ENCODE measurements around the gene AFF3. TPM values are rescaled to one million over a fixed set of nuclear protein-coding genes. Genes with fewer than 3 reads are reported as not detected.

The AFF3 gene
- total RNA-seq, 1 experiment from 2014 or later = 0.22 TPM

DNA sequence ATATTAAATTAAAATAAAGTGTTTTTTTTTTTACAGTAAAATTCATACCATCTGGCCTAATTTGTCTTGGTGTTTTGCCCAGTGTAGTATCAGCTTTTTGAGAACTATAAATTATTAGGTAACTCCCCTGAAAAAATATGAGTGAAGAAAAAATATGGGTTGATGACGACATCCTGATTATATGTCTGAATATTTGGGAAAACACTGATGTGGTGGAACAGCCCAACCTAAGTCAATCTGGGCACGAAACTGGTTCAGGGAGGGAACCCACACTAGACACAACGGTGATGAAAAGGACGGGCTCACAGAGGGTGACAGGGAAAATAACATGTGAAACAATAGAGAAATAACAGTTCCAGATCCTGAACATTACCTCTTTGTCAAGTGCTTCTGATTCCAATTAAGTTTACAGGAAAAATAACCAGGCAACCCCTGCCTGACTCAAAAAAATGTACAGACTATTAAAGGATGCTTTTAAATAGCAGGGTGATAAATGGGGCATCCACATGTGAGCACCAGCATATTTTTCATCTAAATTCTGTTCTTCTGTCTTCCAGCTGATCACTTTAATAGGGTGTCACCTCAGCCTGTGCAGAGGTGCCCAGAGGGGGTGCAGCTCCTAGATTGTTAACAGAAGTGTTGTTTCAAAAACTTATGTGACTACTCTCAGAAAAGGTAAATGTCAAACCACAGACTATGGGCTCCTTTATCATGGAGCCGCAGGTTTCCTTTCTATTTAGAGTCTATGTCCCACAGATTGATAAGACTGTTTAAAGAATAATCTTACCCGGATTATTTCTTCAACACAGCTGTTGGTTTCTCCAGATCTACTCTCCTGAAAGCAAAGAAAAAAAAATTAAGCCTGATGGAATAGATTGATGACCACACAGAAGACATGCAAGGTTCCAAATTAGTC lies 305.4 kb downstream of the AFF3 start:
- peaks cover 14% of the 10 kb centered on the region; the same call in 1 of the 2 replicates for H3K27me3 Mint-ChIP-seq (ENCODE audit: low read depth)
- H3K27ac Mint-ChIP-seq = no peak overlapping the region
- Histone ChIP-seq H3T11ph (ENCODE audit: low read length) (no peak overlapping the region), H2BK5ac (ENCODE audit: insufficient read length, low read length) (no peak overlapping the region), H3K23me2 (ENCODE audit: insufficient read length, low read depth, low read length, poor library complexity, severe bottlenecking) (no peaks in the 10 kb centered on the region), H3K27me3 (ENCODE audit: insufficient read depth, low read length) (no peaks in the 10 kb centered on the region), H3K79me2 (ENCODE audit: insufficient read depth, low read length) (no peaks in the 10 kb centered on the region), H2BK12ac (ENCODE audit: insufficient read length, low read depth, low read length) (no peak overlapping the region), H2BK15ac (ENCODE audit: low read depth, low read length) (no peak overlapping the region), H3K18ac (ENCODE audit: insufficient read length, low read depth, low read length) (no peak overlapping the region), H3K56ac (ENCODE audit: insufficient read length, low read depth, low read length) (no peak overlapping the region), H3K79me1 (ENCODE audit: insufficient read depth, low read depth, low read length, poor library complexity, severe bottlenecking) (no peaks in the 10 kb centered on the region), H2AFZ (ENCODE audit: low read length) (no peak overlapping the region), H2BK120ac (ENCODE audit: low read depth, low read length, poor library complexity, severe bottlenecking) (no peak overlapping the region), H3K9ac (ENCODE audit: extremely low read depth, insufficient read length, low read length) (no peak overlapping the region), H3K27ac (ENCODE audit: insufficient read length, low read depth, low read length) (no peak overlapping the region), H3K14ac (ENCODE audit: insufficient read depth, low read length) (no peak overlapping the region), H3K4ac (ENCODE audit: low read depth, low read length) (no peak overlapping the region), H4K5ac (ENCODE audit: insufficient read length, low read depth, low read length) (no peak overlapping the region), H4K20me1 (ENCODE audit: control insufficient read depth, insufficient read depth, insufficient read length) (no peaks in the 10 kb centered on the region), H2AK5ac (ENCODE audit: insufficient read length, low read length) (no peak overlapping the region), H3K9me3 (ENCODE audit: control insufficient read depth, low read depth, low read length) (no peaks in the 10 kb centered on the region), H2BK20ac (ENCODE audit: low read depth, low read length, poor library complexity, severe bottlenecking) (no peak overlapping the region), H3K4me1 (ENCODE audit: insufficient read depth, low read length) (no peaks in the 10 kb centered on the region), H4K91ac (ENCODE audit: insufficient read length, low read depth, low read length) (no peak overlapping the region), H3K4me2 (ENCODE audit: insufficient read depth, insufficient read length, low read length) (no peak overlapping the region), H4K8ac (replicated peaks; ENCODE audit: insufficient read length, low read depth, low read length) (no peak overlapping the region), H3K23ac (ENCODE audit: insufficient read length, low read depth, low read length) (no peak overlapping the region)
- WGBS (ENCODE audit: extremely low coverage, insufficient read length, low lambda C conversion rate) = no CpG with 5 or more reads among the region's 6 CpGs
- H3K36me3 Mint-ChIP-seq (ENCODE audit: insufficient read depth in 1 of 3, low read depth in 3 of 3) = no peaks in the 10 kb centered on the region
- no peak for DNase-seq
- H3K4me1 Mint-ChIP-seq = no peaks in the 10 kb centered on the region
- TF ChIP-seq, protein P1, sequence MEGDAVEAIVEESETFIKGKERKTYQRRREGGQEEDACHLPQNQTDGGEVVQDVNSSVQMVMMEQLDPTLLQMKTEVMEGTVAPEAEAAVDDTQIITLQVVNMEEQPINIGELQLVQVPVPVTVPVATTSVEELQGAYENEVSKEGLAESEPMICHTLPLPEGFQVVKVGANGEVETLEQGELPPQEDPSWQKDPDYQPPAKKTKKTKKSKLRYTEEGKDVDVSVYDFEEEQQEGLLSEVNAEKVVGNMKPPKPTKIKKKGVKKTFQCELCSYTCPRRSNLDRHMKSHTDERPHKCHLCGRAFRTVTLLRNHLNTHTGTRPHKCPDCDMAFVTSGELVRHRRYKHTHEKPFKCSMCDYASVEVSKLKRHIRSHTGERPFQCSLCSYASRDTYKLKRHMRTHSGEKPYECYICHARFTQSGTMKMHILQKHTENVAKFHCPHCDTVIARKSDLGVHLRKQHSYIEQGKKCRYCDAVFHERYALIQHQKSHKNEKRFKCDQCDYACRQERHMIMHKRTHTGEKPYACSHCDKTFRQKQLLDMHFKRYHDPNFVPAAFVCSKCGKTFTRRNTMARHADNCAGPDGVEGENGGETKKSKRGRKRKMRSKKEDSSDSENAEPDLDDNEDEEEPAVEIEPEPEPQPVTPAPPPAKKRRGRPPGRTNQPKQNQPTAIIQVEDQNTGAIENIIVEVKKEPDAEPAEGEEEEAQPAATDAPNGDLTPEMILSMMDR (conservative IDR thresholded peaks at IDR 0.05) = no peak
- H3K4me3 Mint-ChIP-seq = no peak overlapping the region
- no peaks in the 10 kb centered on the region for H3K9me3 Mint-ChIP-seq
